ENCODE data around the gene VIPR1.
A peak's percentile ranks its signal among the peaks of the same experiment; 100 is the strongest.

VIPR1 gene

DNA sequence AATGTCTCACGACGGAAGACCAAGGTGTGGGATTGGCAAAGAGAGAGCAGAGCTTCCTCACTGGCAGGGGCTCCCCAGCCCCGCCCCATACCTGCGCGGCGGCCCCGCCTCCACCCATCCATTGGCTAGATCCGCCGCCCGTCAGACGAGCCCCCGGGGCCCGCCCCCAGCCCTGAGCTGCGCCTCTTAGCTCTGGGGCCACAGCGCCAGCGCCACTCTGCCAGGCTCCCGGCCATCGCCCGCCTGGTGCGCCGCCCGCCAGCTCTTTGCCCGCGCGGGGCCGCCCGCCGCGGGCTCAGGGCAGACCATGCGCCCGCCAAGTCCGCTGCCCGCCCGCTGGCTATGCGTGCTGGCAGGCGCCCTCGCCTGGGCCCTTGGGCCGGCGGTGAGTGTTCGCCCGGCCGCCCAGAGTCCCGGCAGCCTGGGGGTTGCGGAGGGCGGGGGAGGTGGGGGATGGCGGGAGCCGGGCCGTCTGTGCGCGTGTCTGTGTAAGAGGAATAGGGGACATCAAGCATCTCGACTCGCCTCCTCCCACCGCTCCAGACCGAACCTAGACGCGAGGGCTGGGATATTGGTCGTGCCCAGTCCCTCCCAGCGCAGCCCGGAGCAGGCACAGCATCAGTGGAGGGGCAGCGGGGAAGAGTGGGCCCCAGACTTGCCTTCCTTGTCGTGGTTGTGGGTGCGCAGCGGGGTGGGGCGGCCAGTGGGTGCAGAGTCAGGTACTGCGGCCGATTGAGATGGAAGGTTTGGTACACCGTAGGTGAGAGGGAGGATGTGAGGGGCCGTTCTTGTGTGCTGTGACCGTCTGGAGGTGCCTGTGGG is at the start of gene VIPR1:
VIPR1 (plus strand) TSS at position 215 of the 822 bp plus-strand sequence; CDS start at position 308, 93 bp downstream.
- peak; percentile 87 to 90 for DNase-seq (ENCODE audit: low read depth in 2 of 2)

DNA sequence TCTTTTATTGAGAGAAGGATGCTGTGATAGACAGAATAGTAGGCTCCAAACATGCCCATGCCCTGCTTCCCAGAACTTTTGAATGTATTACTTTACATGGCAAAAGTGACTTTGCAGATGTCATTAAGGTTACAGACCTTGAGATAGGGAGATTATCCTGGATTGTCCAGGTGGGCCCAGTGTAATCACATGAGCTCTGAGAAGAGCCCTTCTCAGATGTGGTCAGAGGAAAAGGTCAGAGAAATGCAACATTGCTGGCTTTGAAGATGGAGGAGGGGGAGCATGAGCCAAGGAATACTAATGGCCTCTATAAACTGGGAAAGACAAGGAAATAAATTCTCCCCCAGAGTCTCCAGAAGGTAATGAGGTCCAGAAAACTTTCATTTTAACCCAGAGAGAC is 46.2 kb upstream of the VIPR1 start:
- no peak for DNase-seq (ENCODE audit: low read depth in 2 of 2)

DNA sequence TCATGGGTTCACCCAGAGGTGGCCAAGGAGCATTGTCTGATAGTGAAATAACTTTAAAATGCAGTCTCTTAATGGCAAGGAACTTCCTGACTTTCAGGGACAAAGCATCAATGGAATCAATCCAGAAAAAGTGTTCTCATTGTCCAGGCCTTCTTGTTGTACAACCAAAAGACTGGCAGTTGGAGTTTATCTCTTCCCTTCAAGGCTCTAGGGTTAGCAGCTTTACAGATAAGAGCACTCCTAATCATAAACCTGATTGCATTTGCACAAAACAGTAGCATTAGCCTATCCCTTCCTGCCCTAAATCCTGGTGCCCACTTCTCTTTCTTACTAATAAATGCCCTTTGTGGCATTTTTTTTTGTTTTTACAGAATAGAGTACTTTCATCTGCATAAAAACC is 43.3 kb upstream of the VIPR1 start:
- DNase-seq (ENCODE audit: low read depth in 2 of 2), result no peak

- DNase-seq (ENCODE audit: low read depth in 2 of 2), result no peak
Measured at GRCh38 chr3:42461762-42462161, 40.7 kb upstream of the VIPR1 start.

GRCh38 chr3:42463093-42463492 is 39.4 kb upstream of the VIPR1 start:
- no peak for DNase-seq (ENCODE audit: low read depth in 2 of 2)

- no peak for DNase-seq (ENCODE audit: low read depth in 2 of 2)
Measured at GRCh38 chr3:42468111-42468510, 34.3 kb upstream of the VIPR1 start.

GRCh38 chr3:42472555-42472954 is 29.9 kb upstream of the VIPR1 start:
- DNase-seq (ENCODE audit: low read depth in 2 of 2), result no peak

DNA sequence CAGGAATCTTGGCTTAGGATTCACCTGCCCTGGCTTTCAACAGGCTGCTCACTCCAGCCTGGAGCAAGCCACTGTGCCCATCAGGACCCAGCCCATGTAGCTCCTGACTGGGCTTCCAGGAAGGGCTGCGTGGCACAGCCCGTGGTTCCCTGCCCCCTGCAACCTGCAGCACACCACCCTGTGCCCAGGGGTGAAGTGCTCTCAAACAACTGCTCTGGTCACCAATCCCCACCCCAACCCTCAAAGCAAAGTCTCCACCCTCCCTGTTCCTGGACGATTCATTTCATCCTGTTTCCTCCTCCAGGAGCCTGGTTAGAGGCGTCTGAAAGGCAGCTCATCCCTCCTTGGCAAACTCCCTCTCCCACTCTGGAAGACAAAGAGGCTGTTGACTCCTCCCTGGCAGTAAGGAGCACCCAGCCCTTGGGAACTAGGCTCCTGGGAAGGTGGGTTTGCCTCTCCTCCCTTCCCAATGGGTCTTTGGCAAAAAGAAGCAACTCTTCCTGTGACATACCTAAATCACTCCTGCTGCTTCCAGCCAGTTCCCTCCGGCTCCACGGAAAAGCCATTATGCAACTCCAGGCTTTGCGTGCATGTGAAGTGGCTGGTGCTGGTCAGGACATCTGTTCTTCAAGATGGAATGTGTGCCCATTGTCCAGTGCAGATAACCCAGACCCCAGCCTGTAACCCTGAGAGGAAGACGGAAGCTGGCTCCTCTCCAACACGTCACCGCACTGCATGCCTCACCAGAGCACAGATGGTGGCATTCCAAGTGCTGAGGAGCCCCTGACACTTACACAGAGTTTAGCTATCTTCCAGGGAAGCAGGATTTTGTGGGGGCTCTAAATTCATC is 29.1 kb upstream of the VIPR1 start:
- DNase-seq (ENCODE audit: low read depth in 2 of 2), result no peak

- DNase-seq (ENCODE audit: low read depth in 2 of 2), result no peak
Measured at GRCh38 chr3:42476225-42477125, 26.0 kb upstream of the VIPR1 start.

DNA sequence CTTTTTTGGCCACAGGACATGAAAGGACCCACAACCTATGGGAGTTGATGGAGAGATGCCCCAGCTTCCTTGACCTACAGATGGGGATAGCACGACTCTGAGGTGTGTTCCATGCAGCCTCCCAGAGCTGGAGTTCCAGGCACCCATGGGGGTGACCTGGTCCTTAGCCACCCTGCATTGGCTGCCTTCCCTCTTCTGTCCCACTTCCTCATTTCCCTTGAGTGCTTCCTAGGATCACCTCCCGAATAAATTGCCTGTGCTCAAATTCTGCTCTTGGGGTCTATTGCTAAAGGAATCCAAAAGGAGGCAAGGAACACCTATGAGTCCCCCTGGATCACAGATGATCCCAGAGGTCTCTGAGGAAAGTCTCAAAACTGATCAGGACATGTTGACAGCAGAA is 24.7 kb upstream of the VIPR1 start:
- DNase-seq (ENCODE audit: low read depth in 2 of 2), result no peak

- DNase-seq (ENCODE audit: low read depth in 2 of 2), result no peak
Measured at GRCh38 chr3:42478830-42479229, 23.6 kb upstream of the VIPR1 start.

GRCh38 chr3:42486814-42487565 is 15.5 kb upstream of the VIPR1 start:
- no peak for DNase-seq (ENCODE audit: low read depth in 2 of 2)

GRCh38 chr3:42488687-42489086 is 13.8 kb upstream of the VIPR1 start:
- DNase-seq (ENCODE audit: low read depth in 2 of 2), result no peak

DNA sequence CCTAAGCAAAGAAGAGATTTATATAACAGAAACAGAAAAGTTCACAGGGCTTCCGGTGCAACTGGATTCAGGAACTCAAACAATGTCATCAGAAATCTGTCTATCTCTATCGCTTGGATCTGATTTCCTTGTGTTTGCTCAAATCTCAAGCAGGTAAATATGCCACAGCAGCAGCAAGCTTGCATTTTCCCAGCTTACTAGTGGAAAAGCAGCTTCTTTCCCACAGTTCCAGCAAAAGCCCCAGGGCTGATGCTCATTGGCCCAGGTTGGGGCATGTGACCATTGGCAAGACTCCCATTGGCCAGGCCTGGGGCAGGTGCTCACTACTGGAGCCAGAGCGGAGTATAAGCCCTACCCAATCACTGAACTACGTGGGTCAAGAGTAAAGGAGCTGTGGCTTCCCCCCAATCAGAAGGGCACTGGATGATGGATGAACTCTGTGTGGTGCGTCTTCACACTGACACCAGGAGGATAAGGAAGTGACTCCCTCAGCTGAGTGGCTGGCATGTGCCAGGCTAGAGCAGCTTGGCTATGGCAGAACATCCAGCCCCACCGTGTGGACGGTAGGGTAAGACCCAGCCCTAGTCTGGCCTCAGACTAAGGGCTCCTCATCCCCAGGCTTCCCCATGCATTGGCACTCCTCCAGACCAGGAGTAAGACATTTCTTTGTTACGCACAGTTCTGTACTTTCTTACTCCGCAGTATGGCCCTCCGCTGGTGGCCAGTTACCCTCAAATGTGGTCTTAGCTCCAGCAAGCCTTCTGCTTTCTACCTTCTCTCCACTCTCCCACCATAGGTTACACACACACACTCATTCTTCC is 13.1 kb upstream of the VIPR1 start:
- no peak for DNase-seq (ENCODE audit: low read depth in 2 of 2)

DNA sequence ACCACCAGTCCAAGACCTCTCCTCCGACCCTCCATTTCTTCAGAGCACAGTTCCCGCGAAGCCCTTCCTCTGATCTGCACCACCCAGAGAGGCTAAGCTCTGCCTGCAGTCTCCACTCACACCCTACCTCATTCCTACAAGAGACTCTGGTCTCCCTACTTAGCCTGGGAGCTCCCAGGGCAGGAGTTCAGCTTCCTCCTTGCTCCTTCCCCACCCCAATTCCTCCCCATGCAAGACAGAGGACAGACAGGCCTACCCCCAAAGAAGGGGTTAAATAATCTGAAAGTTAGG is 12.6 kb upstream of the VIPR1 start:
- DNase-seq (ENCODE audit: low read depth in 2 of 2), result no peak

- no peak for DNase-seq (ENCODE audit: low read depth in 2 of 2)
Measured at GRCh38 chr3:42490243-42490642, 12.2 kb upstream of the VIPR1 start.

GRCh38 chr3:42491881-42492507 is 10.4 kb upstream of the VIPR1 start:
- DNase-seq (ENCODE audit: low read depth in 2 of 2), result no peak

GRCh38 chr3:42492508-42493080 is 9.8 kb upstream of the VIPR1 start:
- DNase-seq (ENCODE audit: low read depth in 2 of 2), result no peak

DNA sequence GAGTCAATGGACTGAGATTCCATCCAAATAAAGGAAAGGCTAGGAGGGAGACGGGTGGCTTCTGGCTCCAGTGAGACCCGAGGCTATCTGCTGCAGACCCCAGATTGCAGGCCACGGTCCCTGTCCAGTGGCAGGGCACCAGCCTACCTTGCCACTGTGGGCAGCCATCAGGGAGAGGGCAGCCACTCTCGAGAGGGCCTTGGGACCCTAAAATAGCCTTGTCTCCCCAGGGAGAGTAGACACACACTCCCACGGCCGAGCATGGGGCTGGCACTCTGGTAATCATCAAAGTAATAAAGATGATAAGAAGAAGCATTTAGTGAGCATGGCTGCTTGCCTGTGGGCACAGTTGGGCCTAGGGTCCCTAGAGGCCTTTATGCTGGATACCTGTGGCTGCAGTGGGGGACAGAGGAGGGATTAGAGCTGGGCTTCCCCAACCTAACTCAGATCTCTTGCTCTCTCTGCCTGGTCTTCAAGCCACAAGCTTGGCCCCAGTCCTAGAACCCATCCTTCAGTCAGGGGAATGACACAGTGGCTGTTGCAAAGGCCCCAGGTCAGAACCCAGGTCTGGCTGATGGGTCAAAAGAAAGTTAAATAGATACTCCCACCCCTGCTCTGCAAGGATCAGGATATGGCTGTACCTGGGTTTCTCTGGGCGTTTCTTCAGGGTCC is 9.2 kb upstream of the VIPR1 start:
- no peak for DNase-seq (ENCODE audit: low read depth in 2 of 2)
